A673 (cell line): ENCODE data around the gene FTO.

Experiments used
- EZH2 ChIP-seq: fragments of 200-600 bp; sonication (generic); IDR thresholded peaks from 2 replicates; pipeline ENCODE4 v1.6.1; 2017; ENCODE audit warnings: borderline replicate concordance, low read depth, mild to moderate bottlenecking, mixed read lengths, antibody characterized with exemption, low read length; ENCODE audit not compliant: poor library complexity, severe bottlenecking
- TF ChIP-seq, protein P1 (sequence below): fragments of 300-800, 200-600 bp; sonication (generic); conservative IDR thresholded peaks from 2 replicates; pipeline ENCODE4 v1.5.1; 2017; ENCODE audit warnings: low read depth, mild to moderate bottlenecking, antibody characterized with exemption, low read length, moderate library complexity, mixed read lengths

DNA sequence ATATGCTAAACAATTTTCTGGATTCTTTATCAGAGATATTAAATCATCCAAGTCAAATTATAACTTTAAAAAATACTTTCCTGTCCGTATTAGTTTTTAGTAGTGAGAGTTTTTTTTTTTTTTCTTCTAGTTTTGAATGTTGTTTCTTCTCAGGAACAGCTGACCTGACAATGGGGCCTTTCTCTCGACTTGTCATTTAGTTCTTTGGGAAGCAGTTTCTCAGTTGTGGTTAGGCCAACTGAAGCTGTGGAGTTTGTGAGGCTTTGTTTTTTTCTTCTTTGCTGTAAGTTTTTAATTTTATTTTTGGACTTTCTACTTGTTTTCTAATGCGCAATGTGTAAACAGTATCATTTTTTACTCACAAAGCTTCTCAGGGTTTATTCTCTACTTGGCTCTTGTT is 140.8 kb downstream of the FTO start:
- TF ChIP-seq, protein P1, sequence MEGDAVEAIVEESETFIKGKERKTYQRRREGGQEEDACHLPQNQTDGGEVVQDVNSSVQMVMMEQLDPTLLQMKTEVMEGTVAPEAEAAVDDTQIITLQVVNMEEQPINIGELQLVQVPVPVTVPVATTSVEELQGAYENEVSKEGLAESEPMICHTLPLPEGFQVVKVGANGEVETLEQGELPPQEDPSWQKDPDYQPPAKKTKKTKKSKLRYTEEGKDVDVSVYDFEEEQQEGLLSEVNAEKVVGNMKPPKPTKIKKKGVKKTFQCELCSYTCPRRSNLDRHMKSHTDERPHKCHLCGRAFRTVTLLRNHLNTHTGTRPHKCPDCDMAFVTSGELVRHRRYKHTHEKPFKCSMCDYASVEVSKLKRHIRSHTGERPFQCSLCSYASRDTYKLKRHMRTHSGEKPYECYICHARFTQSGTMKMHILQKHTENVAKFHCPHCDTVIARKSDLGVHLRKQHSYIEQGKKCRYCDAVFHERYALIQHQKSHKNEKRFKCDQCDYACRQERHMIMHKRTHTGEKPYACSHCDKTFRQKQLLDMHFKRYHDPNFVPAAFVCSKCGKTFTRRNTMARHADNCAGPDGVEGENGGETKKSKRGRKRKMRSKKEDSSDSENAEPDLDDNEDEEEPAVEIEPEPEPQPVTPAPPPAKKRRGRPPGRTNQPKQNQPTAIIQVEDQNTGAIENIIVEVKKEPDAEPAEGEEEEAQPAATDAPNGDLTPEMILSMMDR, result no peak
- TF ChIP-seq EZH2, result no peak
